Effector CD8-positive, alpha-beta T cell (primary cell): ENCODE results near the gene SEPTIN3.
"Not testable (repeated sequence)": the region's sequence is repeated elsewhere in the genome, so short reads cannot be mapped to it uniquely, and the experiment has no call there.

ENCODE experiments used
- DNase-seq: peaks from one replicate; lab custom pipeline; 2025; lab: John Stamatoyannopoulos, UW

Gene SEPTIN3

DNA sequence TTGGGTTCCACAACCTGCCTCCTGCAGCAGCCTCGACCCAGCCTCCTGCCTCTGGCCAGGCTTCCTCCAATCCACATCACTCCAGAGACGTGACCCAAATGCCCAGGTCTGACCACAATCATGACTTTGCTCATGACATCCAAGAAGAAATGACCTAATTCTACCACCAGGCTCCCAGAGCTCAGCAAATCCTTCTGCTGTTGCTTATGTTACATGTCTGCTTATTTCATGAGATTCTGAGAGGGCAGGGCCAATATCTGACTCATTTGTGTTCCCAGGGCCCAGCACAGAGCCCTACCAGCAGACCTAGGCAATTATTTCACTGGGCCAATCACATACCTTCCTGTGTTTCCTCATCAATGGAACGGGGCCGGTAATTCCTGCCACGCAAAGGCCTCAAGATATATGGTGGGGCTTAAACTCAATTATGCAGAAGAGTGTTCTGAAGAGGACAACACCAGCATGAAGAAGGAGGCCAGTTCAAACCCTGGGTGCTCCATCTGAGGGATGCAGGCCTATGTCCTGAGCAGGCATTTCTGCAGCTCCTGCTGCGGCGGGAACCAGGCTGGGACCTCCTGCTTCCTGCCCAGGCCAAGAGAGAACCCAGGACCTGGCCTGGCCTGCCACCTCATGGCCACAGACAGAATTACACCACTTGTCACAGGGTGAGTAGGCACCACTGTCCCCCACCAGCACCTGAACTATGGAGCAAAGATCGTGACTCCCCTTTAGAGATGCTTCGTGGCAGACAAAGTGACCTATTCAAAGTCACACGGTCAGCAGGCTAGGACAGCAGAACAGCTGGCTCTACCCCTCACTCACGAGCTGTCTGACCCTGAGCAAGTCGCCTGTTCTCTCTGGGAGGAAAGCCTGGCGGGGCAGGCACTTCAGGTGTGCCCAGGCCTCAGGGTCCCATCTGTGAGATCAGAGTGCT, 28.1 kb upstream of the SEPTIN3 start:
- DNase-seq, result peak; percentile 74

DNA sequence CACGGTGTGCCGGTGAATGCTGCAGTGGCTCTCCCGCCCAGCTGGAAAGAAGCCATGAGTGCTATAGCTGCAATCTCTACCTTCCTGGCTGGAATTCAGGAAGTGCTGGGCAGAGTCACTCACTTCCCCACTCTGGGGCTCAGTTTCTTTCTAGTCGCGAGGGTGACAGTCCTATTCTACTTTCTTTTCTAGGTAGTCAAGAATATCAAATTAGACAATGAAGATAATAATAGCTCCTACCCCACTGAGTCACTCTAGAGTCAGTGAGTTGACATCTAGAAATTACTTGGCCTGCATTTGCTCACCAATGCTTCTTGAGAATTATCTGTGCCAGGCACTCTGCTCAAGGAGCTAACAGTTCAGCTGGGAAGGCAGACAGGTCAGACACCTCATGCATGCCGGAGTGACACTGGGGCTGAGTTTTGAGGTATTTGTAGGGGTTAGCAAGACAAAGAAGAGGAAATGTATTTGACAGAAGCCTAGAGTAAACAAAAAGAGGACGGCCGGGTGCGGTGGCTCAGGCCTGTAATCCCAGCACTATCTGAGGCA, 25.5 kb upstream of the SEPTIN3 start:
- DNase-seq, result no peak

DNA sequence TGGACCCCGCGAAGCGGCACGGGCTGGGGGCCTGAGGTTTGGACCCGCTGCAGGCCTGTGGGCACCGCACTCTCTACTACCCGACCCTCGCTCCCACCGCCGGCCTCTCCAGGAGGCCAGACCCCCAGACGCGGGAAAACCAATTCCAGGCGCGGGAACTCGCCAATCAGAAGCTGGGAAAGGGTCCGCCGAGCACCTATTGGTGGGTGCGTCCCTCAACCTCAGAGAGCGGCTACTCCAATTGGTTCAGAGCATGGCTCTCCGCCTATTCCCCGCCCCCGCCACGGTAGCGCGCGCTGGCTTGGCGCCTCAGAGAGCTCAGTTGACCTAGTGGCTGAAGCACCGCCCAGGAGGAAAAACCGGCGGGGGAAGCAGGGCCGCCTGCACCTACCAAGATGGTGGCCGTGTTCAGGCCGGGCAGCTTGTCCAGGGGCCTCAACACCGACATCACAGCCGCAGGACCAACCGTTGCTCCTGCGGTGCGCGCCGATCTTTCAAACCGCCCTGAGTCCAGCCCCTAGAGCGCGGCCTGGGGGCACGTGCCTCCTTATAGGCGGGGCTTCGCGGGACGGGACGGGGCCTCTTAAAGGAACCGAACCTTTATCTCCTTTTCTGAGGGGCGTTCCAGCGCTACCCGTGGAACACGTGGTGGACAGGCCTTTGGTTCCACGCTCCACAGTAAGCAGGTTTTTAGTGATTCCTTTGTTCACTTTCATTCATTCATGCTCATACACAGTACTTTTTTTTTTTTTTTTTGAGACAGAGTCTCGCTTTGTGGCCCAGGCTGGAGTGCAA, 22.4 kb upstream of the SEPTIN3 start, which contains the start of gene CENPM:
CENPM (minus strand) TSS at position 524 of the 795 bp plus-strand sequence; CDS start at position 448, 76 bp downstream.
- peak; percentile 72 for DNase-seq

DNA sequence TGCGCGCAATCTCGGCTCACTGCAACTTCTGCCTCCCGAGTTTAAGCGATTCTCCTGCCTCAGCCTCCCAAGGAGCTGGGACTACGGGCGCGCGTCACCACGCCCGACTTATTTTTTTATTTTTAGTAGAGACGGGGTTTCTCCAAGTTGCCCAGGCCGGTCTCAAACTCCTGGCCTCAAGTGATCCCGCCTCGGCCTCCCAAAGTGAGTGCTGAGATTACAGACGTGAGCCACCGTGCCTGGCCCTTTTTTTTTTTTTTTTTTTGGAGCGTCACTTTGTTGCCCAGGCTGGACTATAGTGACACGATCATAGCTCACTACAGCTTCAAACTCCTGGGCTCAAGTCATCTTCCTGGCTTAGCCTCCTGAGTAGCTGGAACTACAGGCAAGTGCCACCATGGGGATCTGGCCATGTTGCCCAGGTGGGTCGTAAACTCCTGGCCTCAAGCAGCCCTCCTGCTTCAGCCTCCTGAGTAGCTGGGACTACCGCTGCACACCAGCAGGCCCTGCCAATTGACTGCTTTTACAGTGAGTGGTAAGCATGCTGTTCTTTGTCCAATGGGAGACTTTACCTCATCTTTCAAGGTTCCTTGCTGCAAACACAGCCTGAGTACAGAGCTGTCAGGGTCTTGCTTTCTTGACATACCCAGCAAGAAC, 21.7 kb upstream of the SEPTIN3 start:
- DNase-seq, result no peak

DNA sequence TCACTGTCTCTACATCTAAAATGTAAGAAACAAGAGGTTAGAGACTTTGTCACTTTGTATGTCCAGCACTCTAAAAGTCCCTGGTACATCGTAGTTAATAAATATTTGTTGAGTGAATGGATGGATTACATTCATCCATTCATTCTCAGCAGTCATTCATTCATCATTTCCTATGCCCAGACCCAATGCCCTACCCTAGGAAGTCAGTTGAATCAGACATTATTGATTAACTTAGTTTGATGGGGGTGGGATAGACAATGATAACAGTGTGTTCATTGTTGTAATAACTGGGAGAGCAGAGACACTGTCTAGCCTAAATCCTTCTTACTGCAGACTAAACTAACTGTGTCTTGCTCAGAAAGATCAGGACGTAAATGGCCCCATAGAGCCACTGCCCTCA, 21.1 kb upstream of the SEPTIN3 start:
- no peak for DNase-seq

DNA sequence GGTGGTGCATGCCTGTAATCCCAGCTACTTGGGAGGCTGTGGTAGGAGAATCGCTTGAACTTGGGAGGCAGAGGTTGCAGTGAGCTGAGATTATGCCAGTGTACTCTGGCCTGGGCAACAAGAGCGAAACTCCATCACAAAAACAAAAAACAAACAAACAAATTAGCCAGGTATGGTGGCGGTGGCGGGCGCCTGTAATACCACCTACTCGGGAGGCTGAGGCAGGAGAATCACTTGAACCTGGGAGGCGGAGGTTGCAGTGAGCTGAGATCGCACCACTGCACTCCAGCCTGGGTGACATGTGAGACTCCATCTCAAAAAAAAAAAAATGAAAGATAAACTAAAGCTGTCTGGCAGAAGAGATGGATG, 20.3 kb upstream of the SEPTIN3 start:
- DNase-seq, result not testable (repeated sequence)

DNA sequence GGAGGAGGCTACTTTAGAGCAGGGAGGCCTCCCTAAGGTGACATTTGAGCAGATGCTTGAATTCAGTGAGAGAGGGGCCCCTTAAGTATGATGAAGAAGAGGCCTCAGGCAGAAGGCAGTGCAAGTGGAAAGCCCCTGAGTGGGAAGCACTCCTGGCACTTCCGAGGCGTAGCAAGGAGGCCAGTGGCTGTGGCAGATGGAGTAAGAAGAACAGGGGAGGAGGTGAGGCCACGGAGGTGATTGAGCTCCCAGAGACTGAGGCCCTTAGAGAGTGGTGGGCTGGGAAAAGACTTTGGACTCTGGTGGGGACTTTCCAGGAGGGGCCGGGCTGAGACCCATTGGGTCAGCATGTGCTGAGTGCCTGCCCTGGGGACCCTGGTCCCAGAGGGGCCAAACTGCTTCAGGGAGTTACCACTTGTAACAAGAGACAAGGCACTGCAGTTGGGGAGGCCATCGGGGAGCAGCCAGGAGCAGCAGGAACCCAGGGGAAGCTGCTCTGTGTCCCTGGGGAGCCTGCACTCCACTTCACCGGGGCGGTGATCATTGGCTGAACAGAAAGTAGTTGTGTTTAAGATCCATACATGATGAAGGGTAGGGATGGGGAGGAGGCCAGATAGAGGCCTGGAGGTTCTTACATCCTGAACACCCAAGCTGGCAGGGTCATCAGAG, 19.8 kb upstream of the SEPTIN3 start:
- no peak for DNase-seq

DNA sequence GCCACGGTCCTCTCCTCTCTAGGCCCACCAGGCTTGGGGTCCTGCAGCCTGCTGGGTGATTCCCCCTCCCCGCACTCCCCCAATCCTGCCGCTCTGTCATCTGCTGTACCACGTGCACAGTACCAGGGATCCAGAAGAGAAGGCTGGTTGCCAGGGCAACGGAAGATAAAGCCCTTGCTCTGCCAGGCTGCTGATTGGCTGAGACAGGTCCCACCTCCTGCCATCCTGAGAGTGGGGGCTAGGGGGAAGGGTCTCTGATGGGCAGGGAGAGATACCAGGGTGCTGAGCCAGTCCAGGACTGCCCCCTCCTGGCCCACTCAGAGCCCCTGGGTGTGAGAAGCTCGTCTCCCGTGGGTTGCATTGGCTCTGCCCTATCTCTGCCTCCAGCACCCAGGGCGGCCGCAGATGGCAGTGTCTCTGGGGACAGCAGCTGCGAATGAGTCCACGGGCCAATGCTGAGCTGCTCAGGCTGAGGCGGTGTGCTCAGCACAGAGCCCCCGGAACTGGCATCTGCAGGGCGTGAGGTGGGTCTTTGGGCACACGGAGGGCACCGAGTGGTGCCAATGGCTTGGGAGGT, 17.3 kb upstream of the SEPTIN3 start, which contains the start of gene SMIM45:
SMIM45 (plus strand) TSS at position 253 of the 577 bp plus-strand sequence.
- no peak for DNase-seq

DNA sequence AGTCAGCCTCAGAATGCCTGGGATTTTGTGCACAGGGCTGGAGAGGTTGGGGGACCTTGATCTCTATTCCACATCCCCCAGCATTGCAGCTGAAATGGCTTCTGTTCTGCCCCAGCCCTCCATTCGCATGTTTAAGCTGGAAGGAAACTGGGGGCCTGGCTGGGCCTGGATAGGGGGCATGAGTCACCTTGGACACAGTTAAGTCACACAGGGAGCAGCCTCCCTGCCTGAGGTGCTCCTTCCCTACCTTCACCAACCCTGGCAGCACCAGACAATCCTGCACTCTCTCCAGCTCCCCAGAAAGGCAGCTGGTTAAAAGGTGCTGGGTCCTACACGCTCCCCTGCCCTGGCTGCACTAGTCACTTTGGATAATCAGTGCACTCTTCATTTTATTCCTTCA, 16.5 kb upstream of the SEPTIN3 start:
- no peak for DNase-seq

DNA sequence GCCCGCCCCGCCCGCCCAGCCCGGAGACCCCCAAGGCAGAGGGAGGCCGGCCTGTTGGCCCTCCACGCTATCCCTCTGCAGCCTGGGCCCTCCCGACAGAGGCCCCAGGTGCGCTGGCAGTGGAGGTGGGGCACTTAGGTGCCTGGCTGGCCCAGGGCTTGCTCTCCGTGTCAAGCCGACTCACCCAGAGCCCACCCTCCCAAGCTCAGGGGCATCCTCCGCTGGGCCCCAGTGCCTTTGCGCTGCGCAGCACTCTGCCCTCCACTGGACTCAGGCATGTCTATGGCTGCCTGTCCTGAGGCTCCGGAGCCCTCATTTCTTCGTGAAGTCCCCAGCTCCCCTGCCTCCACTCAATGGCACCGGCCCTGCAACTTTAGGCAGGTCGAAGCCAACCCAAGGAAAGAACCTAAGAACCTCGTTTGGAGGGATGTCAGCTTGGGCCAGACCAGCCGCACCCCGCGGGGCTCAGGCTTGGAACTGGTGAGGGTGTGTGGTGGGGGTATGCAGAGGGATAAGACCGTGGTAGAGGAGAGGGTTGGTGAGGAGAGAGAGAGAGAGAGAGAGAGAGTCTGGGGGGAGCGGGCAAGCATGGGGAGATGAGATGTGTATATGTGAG, 11.2 kb upstream of the SEPTIN3 start:
- no peak for DNase-seq

DNA sequence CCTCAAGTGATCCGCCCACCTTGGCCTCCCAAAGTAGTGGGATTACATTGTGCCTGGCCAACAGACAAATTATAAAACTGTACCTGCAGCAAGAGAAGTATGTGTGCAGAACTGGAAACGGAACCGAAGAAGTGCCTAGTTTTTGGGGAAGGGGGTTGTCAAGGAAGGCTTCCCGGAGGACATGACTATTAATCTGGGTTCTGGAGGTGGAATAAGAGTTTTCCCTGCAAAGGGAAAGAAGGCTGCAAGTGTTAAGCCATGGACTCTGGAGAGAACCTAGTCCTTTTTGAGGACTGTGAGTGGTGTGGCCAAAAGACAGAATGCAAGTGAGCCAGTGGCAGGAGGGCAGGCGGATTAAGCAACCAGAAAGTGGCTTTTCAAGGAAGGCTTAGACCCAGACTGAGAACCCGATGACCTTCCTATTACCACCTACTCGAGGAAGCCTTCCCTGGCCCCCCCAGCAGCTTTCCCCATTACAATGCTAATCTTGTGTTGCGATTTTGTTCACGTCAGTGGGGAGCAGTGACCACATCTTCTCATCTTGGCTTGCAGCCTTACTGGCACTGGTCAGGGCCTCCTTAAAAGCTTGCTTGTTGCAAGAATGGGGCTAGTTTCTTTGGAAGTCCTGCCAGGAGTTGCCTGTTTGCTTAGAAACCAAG, 5.7 kb upstream of the SEPTIN3 start:
- DNase-seq, result no peak

DNA sequence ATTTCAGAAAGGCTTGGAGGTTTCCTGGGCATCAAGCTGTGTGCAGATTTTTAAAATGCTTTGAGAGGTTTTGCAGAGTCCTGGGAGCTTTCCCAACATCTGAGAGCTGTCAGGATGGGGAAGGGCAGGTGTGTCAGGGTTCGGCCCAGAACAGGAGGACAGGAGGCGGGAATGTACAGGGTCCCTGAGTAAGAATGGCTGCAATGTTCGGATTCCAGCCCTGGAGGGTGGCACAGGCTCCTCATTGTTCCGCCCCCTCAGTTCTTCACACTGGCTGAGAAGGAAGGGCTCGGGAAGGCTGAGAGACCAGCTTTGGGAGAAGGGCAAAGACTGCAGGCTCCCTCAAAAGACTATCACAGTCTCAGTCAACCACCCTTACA, 5.1 kb upstream of the SEPTIN3 start:
- DNase-seq, result no peak

DNA sequence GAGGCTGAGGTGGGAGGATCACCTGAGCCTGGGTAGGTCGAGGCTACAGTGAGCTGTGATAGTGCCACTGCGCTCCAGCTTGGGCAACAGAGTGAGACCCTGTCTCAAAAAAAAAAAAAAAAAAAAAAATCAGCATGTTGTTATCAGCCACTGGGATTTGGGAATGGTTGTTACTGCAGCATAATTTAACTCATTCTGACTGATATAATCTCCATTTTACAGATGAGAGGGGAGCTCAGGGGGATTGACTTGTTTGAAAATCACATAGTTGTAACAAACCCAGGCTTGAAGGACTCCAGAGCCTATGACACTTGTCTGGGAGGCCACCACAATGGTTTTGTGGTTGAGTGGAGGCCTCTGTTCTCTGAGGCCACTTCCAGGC, 3.0 kb upstream of the SEPTIN3 start:
- DNase-seq, result no peak

DNA sequence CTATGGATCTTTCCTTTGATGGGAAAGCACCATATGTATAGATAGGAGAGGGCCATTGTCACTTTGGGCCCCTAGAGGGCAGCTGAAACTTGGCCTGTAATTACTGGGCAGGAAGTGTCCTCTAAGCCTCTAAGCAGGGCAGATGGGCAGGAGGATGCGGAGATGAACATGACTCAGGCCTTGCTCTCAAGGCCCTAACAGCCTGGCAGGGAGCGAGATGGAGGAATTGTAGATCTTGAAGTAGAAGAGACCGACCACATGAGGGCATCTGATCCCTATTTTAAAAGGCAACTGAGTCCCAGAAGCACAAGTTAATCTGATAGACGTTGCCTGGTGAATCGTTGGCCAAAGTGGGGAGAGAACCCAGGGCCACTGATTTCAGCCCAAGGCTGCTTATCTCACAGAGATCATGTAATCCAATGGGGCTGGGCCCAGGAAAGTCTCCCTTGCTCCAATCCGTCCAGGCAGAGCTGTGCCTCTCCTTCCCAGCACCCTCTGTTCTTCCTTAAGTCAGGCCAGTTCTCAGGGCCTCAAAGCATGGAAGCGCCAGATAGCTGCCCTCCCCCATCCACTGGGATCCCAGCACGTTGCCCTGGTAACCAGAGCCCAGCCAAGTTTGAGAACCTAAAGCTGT, 2.5 kb upstream of the SEPTIN3 start:
- DNase-seq, result no peak

DNA sequence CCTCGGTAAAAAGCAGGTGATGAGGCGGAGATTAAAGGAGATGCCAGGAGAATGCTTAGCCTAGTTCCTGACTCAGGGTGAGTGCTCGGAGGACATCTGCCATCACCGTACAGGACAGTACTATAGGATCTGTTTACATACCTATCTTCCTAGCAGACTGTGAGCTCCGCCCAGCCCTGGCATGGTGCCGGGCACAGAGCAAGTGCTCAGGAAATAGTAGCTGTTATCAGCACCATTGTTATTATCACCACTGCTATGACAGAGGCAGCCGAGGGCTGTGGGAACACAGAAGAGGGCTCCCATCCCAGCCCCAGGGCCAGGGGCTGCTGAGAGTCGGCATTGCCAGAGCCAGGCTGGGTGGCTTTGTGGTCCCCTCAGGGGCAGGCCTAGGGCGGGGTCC, 642 bp upstream of the SEPTIN3 start:
- no peak for DNase-seq

DNA sequence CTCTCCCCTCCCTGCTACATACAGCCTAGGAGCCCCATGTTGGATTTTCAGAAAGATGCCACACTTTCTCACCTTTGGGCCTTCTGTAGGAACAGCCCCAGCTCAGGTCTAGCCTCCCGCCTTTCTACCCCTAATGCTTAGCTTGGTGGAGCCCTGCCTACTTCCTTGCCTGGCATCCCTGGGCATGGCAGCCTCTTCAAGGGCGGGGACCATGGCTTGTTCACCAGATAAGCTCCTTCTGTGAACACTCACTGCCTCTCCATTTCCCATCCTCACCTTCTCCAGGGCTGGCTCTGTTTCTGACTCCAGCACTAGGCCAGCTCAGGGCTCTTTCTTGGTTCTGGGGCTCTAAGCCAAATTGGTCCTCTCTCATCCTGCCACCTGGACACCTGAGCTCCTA, 1.4 kb downstream of the SEPTIN3 start:
- DNase-seq, result no peak

DNA sequence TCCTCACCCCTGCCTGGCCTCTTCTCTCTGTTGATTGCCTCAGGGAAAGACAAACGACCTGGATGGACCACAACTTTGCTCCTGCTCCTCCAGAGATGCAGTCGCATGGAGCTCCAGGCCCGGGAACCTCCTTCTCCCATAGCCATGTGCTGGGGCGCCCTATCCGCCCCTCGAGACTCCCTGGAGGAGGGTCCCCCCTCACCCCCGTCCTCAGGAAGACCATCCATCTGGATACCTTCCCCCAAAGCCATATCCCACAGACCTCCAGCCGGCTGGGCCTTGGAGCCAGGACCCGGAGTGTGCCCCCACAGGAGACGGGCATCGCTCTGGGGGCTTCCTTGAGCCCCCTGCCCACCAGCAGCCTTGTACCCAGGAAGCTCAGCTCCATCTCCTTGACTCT, 2.2 kb downstream of the SEPTIN3 start:
- DNase-seq, result no peak

DNA sequence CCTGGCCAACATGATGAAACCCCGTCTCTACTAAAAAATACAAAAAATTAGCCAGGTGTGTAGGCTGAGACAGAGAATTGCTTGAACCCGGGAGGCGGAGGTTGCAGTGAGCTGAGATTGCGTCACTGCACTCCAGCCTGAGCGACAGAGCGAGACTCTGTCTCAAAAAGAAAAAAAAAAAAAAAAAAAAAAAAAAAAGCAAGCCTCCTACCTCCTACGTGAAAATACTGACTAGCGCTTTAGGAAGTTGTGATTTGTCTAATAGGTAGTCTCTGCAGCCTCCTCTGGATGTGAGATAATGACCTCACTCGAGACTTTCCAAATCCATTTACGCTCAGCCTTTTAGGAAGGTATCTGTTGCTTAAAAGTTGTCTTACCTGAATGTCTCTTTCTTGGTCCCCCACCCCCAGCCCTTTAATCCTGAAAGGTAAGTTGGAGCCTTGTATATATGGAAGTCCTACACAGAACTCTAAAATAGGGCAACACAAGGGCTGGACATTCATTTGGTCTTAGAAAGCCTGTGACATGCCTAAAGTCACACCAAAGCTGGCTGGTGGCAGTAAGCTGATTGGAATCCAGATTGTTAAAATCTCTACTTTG, 5.5 kb downstream of the SEPTIN3 start:
- DNase-seq, result no peak
